ENCODE data around the gene HPN.
A peak's percentile ranks its signal among the peaks of the same experiment; 100 is the strongest.
"Not testable (repeated sequence)": the region's sequence is repeated elsewhere in the genome, so short reads cannot be mapped to it uniquely, and the experiment has no call there.

The HPN gene

DNA sequence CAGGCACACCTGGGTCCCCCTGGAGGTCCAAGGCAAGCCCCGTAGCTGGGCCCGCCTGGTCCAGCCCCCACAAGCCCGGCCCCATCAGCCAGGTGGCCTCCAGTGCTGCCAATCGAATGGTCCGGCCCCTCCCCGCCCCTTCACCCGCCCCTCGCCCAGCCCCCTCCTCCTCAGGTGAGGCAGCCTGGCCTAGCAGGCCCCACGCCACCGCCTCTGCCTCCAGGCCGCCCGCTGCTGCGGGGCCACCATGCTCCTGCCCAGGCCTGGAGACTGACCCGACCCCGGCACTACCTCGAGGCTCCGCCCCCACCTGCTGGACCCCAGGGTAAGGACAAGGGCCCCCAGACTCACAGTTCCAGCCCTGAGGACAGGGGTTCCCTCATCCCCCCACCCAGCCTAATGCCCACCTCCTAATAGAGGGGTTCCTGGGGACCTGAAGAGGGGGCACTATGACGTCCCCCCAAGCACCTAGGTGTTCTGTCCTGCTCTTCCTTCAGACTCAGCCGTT, at the start of gene HPN:
Gene HPN, plus strand, starts transcription at position 174 of the 508 bp plus-strand sequence. CDS start 786 bp downstream, outside the sequence.
- Histone ChIP-seq H3K9ac (peak within 1 kb of the TSS; percentile 70 to 87 (median 82)), H3K27ac (peak within 1 kb of the TSS; percentile 84 to 97 (median 90)), H3K4me2 (peak within 1 kb of the TSS; percentile 85 to 99 (median 94)), H3K27me3 (no peaks in the 10 kb centered on the region), H4K20me1 (peaks cover 0 to 14% (median 0%) of the 10 kb centered on the region in 11 experiments; a peak in 3 of 22 replicates), H3K4me3 (peak within 1 kb of the TSS; percentile 42 to 72 (median 58)), H3K36me3 (peaks cover 0 to 15% (median 0%) of the 10 kb centered on the region in 11 experiments; a peak in 4 of 22 replicates), H3K9me3 (replicated peaks in 1 of 11) (no peaks in the 10 kb centered on the region), H3K4me1 (peaks cover 98 to 100% (median 99%) of the 10 kb centered on the region in 10 experiments)
- no peak for TF ChIP-seq Cebpa-rat (IDR thresholded peaks at IDR 0.05)

DNA sequence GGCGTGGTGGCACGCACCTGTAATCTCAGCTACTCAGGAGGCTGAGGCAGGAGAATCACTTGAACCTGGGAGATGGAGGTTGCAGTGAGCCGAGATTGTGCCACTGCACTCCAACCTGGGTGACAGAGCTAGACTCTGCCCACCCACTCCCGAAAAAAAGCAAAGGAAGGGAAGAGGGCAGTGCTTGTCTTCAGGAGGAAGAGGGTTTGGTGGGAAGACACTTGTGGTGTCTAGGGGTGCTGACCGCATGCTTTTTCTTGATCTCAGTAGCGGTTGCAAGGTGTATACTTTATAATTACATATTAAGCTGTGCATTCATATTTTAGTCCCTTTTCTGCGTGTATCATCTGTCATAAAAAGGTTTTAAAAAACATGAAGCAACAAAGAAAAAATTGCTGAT, 48.9 kb upstream of the HPN start:
- H3K27me3 ChIP-seq, H3K4me2 ChIP-seq, H3K27ac ChIP-seq, H3K36me3 ChIP-seq, H3K9ac ChIP-seq, H3K4me3 ChIP-seq, H4K20me1 ChIP-seq: not testable (repeated sequence)
- Histone ChIP-seq H3K9me3 (replicated peaks in 1 of 11) (peaks cover 18 to 42% (median 28%) of the 10 kb centered on the region in 11 experiments), H3K4me1 (peaks cover 21 to 46% (median 30%) of the 10 kb centered on the region in 10 experiments)

DNA sequence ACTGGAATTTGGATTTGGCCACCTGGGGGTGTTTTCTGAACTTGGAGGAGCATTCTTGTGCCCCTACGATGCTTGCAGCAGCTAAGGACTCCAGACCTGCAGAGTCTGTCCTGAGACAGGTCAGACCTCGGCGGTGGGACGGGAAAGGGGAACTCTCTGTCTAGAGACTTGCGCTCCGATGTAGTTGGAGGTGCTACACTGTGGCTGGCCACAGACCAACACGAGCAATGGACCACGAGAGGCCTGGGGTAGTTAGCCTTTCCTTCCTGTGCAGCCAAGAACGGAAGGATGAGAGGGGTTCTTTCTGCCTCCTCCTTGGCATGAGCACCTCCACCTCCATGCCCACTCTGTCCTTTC, 47.3 kb upstream of the HPN start:
- TF ChIP-seq Cebpa-rat (IDR thresholded peaks at IDR 0.05): no peak
- H3K36me3 ChIP-seq: peaks cover 0 to 5% (median 0%) of the 10 kb centered on the region in 11 experiments; a peak in 4 of 22 replicates
- no peak overlapping the region for H3K9ac ChIP-seq
- H3K27me3 ChIP-seq: no peaks in the 10 kb centered on the region
- peaks cover 18 to 42% (median 28%) of the 10 kb centered on the region in 11 experiments for H3K9me3 ChIP-seq (replicated peaks in 1 of 11)
- peaks cover 37 to 49% (median 42%) of the 10 kb centered on the region in 10 experiments for H3K4me1 ChIP-seq
- H3K4me2 ChIP-seq: no peak overlapping the region
- H3K4me3 ChIP-seq: no peak overlapping the region
- no peak overlapping the region for H3K27ac ChIP-seq
- H4K20me1 ChIP-seq: no peaks in the 10 kb centered on the region

DNA sequence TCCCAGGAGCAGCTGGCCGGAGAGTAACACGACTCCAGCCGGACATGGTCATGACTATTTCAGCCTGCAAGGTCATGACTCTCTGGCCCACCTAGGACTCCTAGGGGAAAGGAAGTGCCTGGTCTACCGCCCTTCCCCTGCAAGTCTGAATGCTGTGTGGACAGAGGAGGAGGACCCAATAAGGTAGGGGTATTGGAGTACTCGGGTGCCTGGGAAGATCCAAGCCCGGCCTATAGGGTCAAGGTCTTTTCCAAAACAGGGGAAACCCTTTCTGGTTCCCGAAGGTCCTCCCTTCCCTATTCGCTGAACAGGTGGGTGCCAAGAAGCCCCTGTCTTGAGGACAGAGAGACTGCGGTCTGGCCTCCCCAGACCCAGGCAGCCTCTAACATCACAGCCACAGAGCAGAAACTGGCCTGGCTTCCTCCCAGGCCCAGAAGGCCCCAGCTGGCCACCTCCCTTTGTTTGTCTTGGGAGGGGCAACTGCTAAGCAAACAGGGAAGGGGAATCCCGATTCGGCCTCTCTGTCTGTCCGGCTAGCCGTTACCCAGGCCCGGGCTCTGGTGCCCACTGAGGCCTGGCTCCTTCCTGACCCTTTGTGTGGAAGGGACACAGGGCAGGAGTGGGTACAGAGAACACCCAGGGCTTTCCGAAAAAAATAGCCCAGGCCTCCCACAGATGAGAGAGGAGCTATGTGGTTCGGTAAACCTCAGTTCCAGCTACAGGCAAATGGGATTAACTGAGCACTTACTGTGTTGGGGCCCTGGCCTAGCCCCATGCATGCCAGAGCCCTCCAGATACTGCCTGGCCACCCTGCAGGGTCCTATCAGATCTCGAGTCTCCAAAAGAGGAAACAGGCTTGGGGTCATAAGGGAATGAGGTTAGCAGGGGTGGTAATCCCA, 46.6 kb upstream of the HPN start:
- H3K27ac ChIP-seq: no peak overlapping the region
- no peak overlapping the region for H3K9ac ChIP-seq

DNA sequence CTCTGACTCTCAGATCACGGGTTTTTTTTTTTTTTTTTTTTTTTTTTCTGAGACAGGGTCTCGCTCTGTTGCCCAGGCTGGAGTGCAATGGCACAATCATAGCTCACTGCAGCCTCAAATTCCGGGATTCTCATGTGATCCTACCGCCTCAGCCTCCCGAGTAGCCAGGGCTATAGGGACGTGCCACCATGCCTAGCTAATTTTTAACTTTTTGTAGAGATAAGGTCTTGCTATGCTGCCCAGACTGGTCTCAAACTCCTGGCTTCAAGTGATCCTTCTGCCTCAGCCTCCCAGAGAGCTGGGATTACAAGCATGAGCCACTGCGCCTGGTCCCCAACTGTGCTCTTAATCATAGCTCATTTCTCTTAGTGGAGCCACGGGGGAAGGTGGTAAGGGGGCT, 46.0 kb upstream of the HPN start:
- Histone ChIP-seq H3K36me3 (peaks cover 0 to 5% (median 0%) of the 10 kb centered on the region in 11 experiments; a peak in 4 of 22 replicates), H3K9me3 (replicated peaks in 1 of 11) (peaks cover 18 to 42% (median 28%) of the 10 kb centered on the region in 11 experiments), H3K27ac (peak overlapping the region in 7 of 11 experiments; percentile 89 to 97 (median 93); a peak in 12 of 22 replicates), H3K9ac (no peak overlapping the region; a peak in 1 of 22 replicates), H4K20me1 (no peaks in the 10 kb centered on the region), H3K4me2 (peak overlapping the region in 5 of 11 experiments; percentile 24 to 99 (median 93); a peak in 5 of 22 replicates), H3K4me1 (peaks cover 35 to 46% (median 44%) of the 10 kb centered on the region in 10 experiments), H3K4me3 (0 out of 20 replicates have a peak overlapping the region, but pooled peaks of 1 of the 10 experiments have one; percentile 31), H3K27me3 (no peaks in the 10 kb centered on the region)
- no peak for TF ChIP-seq Cebpa-rat (IDR thresholded peaks at IDR 0.05)

More for the DNA sequence above, 46.6 kb upstream of the HPN start:
- no peak for TF ChIP-seq Cebpa-rat (IDR thresholded peaks at IDR 0.05)
- H3K4me2 ChIP-seq: no peak overlapping the region
- no peaks in the 10 kb centered on the region for H4K20me1 ChIP-seq
- no peak overlapping the region for H3K4me3 ChIP-seq
- peaks cover 18 to 42% (median 28%) of the 10 kb centered on the region in 11 experiments for H3K9me3 ChIP-seq (replicated peaks in 1 of 11)
- H3K27me3 ChIP-seq: no peaks in the 10 kb centered on the region
- peaks cover 39 to 46% (median 43%) of the 10 kb centered on the region in 10 experiments for H3K4me1 ChIP-seq
- H3K36me3 ChIP-seq: peaks cover 0 to 5% (median 0%) of the 10 kb centered on the region in 11 experiments; a peak in 4 of 22 replicates

DNA sequence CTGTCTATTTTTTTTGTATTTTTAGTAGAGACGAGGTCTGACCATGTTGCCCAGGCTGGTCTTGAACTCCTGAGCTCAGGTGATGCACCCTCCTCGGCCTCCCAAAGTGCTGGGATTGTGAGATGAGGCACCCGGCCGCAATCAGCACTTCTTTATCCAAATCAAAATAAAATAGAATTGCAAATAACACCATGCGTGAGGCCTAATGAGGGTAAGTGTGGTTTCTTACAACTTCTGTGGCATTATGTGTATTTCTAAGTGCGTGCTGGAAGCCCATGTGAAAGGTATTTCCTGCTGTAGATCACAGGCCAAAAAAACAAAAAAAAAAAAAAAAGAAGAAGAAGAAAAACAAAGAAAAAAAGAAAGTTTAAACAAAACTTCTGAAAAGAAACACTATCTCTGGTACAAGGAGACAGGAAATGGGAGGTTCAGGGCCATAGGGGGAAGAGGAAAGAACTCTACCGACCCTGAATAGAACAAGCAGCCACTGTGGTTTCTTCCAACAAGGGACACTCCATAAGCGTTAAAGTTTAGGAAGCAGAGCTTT, 44.4 kb upstream of the HPN start:
- TF ChIP-seq Cebpa-rat (IDR thresholded peaks at IDR 0.05): no peak
- peak overlapping the region in 9 of 11 experiments; percentile 55 to 99 (median 66); a peak in 18 of 22 replicates for H3K9ac ChIP-seq
- H3K36me3 ChIP-seq: peaks cover 0 to 7% (median 3%) of the 10 kb centered on the region in 11 experiments; a peak in 13 of 22 replicates
- no peaks in the 10 kb centered on the region for H3K27me3 ChIP-seq
- peaks cover 37 to 57% (median 53%) of the 10 kb centered on the region in 10 experiments for H3K4me1 ChIP-seq
- peak overlapping the region in 10 of 11 experiments; percentile 35 to 97 (median 92); a peak in 20 of 22 replicates for H3K27ac ChIP-seq
- peaks cover 3 to 15% (median 13%) of the 10 kb centered on the region in 11 experiments; a peak in 19 of 22 replicates for H4K20me1 ChIP-seq
- peak overlapping the region in 7 of 10 experiments; percentile 1 to 44 (median 23); a peak in 6 of 20 replicates for H3K4me3 ChIP-seq
- peak overlapping the region; percentile 89 to 99 (median 97) for H3K4me2 ChIP-seq
- peaks cover 18 to 32% (median 27%) of the 10 kb centered on the region in 11 experiments for H3K9me3 ChIP-seq (replicated peaks in 1 of 11)

DNA sequence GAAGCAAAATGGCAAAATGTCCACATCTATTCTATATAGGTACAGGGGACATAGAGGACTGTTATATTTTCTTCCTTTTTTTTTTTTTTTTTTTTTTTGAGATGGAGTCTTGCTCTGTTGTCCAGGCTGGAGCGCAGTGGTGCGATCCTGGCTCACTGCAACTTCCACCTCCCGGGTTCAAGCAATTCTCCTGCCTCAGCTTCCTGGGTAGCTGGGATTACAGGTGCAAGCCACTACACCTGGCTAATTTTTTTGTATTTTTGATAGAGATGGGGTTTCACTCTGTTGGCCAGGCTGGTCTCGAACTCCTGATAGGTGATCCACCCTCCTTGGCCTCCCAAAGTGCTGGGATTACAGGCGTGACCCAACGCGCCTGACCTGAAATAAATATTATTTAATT, 43.3 kb upstream of the HPN start:
- Histone ChIP-seq H3K4me3 (peak overlapping the region in 6 of 10 experiments; percentile 1 to 44 (median 28); a peak in 5 of 20 replicates), H3K4me1 (peaks cover 48 to 68% (median 64%) of the 10 kb centered on the region in 10 experiments), H3K36me3 (peaks cover 0 to 13% (median 9%) of the 10 kb centered on the region in 11 experiments; a peak in 14 of 22 replicates), H3K27ac (peak overlapping the region in 10 of 11 experiments; percentile 35 to 97 (median 92); a peak in 19 of 22 replicates), H3K4me2 (peak overlapping the region; percentile 89 to 99 (median 97)), H3K9ac (peak overlapping the region in 9 of 11 experiments; percentile 61 to 99 (median 89); a peak in 13 of 22 replicates), H3K9me3 (replicated peaks in 1 of 11) (peaks cover 18 to 28% (median 25%) of the 10 kb centered on the region in 11 experiments), H4K20me1 (peaks cover 14 to 26% (median 23%) of the 10 kb centered on the region in 11 experiments; a peak in 21 of 22 replicates)
- not testable (repeated sequence) for H3K27me3 ChIP-seq

DNA sequence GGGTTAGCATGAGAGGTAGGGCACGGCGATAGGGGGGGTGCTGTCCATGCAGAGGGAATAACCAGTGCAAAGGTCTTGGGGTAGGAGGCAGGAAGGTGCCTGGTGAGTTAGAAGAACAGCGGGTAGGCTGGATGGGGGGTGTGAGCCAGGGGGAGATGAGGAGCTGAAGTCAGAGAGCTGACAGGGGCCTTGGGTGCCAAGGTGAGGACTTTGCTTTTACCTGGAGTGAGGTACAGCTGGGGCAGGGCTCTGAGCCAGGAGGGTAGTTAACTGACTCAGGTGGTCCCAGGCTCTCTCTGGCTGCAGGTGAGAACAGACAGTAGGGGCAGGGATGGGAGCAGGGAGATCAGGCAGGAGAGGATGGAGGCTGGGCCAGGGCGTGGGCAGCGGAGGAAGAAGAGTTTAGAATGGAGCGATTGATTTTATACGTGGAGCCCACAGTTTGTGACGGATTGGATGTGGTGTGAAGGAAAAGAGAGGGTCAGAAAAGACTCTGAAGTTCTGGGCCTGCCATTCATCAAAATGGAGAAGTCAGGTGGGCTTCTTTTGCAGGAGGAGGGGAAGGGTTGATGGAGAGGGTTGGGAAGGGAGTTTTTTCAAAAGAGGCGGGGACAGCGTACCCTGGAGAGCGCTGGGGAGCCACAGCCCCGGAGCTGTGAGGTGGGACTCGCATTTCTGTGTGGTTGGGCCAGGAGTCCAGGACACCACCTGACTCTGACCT, 42.6 kb upstream of the HPN start:
- Histone ChIP-seq H3K4me1 (peaks cover 55 to 75% (median 71%) of the 10 kb centered on the region in 10 experiments), H3K27me3 (no peaks in the 10 kb centered on the region), H3K9me3 (replicated peaks in 1 of 11) (peaks cover 18 to 24% (median 23%) of the 10 kb centered on the region in 11 experiments), H3K9ac (peak overlapping the region; percentile 89 to 99 (median 94)), H3K36me3 (peaks cover 0 to 18% (median 14%) of the 10 kb centered on the region in 11 experiments; a peak in 19 of 22 replicates), H3K27ac (peak overlapping the region; percentile 89 to 97 (median 93); a peak in 21 of 22 replicates), H4K20me1 (peaks cover 20 to 33% (median 31%) of the 10 kb centered on the region in 11 experiments; a peak in 21 of 22 replicates), H3K4me3 (peak overlapping the region; percentile 88 to 98 (median 92)), H3K4me2 (peak overlapping the region; percentile 89 to 99 (median 97))
- TF ChIP-seq Cebpa-rat (IDR thresholded peaks at IDR 0.05): no peak

All from BLaER1 treated with 17β-estradiol and CSF1 and Interleukin-3, amounts not matched to agents 10 nM and 100 nM (cell line).